Inflammatory macrophage (primary cell): ENCODE results near the gene ZBTB20.
"Not testable (repeated sequence)": the region's sequence is repeated elsewhere in the genome, so short reads cannot be mapped to it uniquely, and the experiment has no call there.

Source experiments
- DNase-seq, 2 donors: peaks; one replicate each; pipeline ENCODE4 v3.0.0-alpha.2; 2020 to 2022
- total RNA-seq, 18 experiments: gene quantifications; one replicate each; lab custom pipeline; 2026; ENCODE audit warnings: mixed read lengths in 6 of 18, inconsistent platforms in 2 of 18; lab: John Stamatoyannopoulos, UW

ZBTB20 gene
- total RNA-seq = 2.0 to 22.0 (median 6.5) reads per million in 18 experiments

DNA sequence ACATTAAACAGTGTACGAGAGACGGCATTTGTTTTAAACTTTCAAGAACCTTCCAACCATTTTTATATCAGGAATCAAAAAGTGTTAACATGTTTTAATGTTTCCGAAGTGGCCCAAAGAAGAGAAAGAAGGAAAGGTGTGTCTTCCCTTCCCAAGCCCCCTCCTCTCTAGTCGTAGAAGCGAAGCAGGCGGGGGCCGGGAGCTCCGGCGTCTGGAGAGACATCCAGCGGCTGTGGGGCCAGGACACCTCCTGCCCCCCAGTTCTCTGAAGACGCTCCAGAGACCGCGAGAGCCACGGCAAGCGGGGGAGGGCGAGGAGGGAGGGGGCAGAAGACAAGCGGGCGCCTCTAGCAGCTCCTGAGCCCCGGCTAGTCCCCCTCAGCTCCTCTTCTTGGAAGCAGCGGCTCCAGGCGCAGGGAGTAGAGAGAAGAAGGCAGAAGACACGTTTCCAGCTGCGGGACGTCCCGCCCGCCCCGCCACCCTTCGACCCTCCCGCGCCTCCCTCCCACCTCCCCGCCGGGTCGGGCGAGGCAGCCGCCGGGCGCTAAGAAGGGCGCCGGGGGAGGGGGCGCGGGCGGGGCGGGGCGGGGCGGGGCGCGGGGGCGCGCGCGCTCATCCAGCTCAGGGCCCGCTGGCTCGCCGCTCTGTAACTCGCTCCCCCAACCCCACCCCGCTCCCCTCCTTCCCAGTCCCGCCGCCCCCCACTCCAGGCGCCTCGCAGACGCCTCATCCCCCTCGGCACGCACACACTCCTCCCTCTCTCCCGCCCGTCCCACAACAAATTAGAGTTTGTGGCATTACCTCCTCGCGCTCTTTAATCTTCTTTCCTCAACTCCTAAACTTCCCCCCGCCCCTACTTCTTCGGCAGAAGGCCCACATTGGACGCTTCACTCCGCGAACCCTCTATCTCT is at the start of gene ZBTB20:
ZBTB20 (minus strand) TSS at position 871 of the 911 bp plus-strand sequence.
- DNase-seq = peak; percentile 43 to 58

DNA sequence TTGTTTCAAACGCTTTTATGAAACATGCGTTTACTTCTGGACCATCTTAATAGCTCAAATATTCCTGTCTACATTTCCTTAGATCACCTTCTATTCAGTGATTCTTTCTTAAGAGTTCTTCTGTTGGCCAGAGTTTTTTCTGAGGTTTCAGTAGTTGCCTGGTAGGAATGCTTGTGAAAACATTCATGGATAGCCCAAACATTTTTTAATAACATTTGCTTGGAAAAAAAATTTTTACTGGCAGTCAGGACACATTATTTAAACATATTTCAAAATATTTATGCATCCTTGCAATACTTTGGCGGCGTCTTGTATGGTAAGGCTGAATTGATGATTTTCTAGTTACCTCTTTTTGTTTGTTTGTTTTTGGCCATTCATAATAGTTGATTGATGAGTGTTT is 47.4 kb upstream of the ZBTB20 start:
- DNase-seq = no peak

DNA sequence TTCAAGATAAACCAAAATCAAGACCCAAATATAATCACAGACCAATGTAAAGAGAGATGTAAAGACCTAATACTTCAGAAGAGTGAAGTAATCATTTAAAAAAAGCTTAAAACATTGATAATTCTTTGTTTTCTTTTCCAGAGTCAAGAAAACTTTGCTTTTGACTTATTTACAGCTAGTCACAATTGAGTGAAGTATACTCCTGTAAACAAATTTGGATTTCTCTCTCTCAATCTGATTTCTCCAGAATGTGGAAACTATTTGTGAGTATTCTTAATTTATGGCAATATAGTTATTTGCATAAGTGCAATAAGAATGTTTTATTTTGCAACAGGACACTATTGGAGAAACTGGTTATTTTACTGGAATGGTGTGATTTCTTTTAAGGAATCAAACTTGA is 43.7 kb upstream of the ZBTB20 start:
- no peak for DNase-seq

DNA sequence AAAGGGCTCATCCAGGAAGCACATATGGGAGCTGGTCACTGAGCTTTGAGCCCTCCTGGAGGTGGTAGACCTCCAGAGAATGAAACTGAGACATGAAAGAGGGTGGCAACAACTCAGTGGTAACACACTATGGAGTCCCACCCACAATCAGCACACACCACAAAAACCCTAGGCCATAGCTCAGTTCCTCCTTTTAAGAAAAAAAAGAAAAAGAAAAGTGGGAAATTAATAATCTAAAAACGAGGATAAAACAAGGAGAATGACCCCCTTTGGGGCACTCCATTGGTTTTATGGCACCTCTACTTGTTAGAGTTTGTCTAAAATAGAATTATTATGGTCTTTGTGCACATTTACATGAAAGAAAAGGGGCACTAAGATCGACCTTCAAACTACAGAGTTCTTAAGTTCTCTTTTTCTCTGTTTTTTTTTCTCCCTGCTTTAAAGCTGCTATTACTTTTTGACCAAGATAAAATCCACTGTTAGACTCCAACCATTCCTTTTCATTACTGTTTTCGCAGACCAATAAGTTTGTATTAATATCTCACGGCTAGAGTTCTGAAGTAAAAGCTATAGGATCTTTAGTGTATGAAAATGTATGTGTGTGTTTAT is 40.2 kb upstream of the ZBTB20 start:
- peak in 1 of 2 donors; percentile 2 for DNase-seq

DNA sequence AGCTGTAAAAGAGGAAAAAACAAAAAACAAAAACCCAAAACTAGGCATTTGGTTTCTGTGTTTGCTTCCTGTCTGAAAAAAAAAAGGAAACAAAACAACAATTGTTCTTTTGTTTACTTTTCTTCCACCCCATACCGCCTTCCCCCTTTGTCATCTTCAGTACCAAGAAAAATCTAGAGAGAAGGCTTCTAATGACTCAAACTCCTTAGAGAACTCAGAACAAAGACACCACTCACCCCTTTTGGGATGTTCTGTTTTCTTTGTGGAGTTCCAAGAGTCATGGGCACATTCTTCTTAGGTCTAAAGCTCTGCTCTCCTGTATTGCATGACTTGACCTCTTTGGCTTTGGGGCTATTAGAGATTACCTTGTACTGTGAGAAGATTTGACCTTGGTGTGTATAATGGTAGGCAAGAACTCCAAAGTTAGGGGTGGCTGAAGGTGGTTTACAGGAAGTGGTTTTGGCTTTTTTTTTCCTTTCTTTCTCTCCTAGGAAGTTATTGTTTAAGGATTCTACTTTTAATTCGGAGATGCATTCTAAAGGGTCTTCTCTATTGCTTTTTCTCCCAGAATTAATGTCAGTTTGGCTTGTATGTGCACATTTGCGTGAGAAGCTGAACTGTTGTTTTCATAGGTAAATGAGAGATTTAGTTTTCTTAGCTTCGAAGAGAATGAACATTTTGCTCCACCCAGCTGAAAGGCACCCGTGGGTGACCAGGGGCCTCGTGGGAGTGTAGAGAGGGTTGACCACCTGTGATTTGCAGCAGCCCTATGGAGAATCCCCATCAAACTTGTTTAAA is 39.5 kb upstream of the ZBTB20 start:
- no peak for DNase-seq

DNA sequence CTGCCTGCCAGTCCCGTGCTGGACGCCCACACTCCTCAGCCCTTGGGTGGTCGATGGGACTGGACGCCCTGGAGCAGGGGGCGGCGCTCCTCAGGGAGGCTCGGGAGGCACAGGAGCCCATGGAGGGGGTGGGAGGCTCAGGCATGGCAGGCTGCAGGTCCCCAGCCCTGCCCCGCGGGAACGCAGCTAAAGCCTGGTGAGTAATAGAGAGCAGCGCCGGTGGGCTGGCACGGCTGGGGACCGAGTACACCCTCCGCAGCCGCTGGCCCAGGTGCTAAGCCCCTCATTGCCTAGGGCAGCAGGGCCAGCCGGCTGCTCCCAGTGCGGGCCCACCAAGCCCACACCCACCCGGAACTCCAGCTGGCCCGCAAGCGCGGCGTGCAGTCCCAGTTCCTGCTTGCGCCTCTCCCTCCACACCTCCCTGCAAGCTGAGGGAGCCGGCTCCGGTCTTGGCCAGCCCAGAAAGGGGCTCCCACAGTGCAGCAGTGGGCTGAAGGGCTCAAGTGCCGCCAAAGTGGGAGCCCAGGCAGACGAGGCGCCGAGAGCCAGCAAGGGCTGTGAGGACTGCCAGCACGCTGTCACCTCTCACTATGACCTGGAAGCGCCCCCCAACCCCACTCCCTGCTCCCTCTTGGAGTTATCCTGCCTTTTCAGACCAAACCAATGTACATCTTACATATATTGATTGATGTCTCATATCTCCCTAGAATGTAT is 37.9 kb upstream of the ZBTB20 start:
- not testable (repeated sequence) for DNase-seq

DNA sequence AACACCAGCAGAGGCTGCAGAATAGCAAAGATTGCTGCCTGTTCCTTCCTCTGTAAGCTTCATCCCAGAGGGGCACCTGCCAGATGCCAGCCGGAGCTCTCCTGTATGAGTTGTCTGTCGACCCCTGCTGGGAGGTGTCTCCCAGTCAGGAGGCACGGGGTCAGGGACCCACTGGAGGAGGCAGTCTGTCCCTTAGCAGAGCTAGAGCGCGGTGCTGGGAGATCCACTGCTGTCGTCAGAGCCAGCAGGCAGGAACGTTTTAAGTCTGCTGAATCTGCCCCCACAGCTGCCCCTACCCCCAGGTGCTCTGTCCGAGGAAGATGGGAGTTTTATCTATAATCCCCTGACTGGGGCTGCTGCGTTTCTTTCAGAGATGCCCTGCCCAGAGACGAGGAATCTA is 31.8 kb upstream of the ZBTB20 start:
- not testable (repeated sequence) for DNase-seq

DNA sequence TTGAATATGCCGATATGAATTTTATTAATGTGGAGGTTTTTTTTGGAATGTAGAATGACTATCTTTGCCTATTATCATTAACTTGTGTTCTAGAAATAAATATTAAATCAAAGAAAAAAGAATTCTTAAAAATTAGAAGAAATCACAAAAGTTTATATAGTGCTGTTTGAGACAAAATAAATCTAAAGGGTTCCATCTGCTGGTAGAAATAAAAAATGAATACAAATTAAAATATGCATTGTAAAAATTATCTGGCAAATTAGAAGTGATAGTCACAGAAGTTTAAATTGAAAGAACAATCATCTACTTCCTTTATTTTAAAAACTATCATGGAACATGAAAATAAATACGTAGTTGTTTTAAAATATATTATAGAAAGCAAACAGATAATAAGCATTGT is 22.7 kb upstream of the ZBTB20 start:
- DNase-seq = no peak

DNA sequence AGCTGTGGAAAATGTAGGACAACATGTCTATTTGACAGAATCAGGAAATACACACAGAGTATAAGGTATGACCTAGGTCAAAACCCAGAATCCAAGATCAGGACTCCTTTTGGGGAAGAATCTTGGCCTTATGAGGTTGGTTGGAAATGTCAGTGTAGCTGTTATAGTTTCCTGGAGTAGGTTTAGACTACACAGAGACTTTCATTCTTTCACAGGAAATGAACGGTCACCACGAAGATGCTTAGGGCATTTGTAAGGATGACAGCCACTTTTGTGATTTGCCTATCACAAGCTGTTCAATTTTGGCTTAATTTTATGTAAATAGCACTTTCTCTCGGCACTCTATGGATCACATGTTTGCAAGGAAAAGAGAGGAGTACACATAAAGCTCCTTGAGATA is 18.6 kb upstream of the ZBTB20 start:
- DNase-seq = no peak

DNA sequence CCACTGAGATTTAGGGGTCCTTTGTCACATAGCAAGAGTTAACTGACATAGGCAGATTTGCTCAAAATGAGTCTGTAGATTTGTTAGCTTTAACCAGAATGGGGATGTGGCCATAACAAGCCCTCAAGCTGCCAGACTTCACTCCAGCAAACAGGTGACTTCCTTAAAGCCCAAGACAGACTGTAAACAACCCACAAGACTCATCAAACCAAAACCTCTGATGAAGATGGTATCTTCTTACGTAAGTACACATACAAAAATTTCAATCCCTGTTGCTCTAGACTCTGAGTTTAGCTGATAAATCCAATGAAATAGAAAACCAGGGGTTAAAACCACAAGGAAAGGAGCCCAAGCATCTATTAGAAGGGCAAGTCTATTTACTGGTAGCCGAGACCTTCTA is 18.2 kb upstream of the ZBTB20 start:
- no peak for DNase-seq

DNA sequence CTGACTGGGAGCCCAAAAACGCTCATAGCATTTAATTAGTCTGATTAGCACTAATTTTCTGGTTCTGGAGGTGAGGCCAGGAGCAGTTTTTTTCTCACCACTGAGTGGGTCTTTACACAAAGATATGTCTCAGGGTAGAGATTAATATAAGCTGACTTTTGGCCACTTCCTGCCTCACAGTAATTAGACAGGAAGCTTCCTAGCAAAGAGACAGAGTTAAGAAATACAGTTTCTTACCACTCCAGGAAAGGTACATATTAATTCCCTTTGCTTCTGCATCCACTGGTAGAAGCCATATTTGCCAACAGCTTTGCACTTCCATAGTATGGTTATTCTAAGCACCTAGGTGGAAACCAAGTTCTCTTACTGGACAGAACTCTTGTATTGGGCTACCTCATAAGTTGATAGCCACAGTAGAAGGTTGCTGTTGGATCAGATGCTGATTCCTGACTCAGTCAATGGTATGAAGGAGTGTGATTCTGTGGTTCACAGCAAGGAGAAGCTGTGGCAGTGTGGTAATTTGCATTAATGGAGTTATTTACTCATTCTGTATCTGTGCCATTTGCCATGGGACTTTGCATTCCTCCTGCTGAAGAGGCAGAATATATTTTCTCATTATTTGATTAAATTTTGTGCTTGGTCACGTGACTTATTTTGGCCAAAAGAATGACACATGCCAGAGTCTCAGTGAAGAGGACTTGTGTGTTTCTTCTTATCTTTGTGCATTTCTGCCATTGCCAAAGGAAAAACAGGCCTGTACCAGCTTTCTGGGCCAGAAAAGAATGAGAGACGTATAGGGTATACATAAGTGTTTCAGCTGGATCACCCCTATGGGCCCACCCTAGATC is 17.5 kb upstream of the ZBTB20 start:
- DNase-seq = no peak

DNA sequence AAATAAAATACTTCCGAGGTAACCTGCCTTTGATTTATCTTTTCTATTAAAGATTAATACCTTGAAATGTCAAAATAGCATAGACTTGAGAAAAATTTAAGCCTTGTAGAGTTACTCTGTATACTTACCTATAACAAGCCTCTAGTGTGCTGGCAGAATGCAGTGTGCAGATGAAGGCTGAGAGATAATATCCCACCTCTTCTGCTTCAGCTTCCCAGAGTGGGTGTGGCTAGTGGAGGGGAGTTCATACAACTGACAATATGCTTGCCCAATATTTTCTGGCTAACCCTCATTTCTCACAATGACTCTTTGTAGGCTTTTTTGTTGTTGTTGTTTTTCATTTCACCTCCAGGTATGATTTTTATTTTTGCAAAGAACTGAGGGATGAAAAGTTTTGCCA is 15.7 kb upstream of the ZBTB20 start:
- no peak for DNase-seq

DNA sequence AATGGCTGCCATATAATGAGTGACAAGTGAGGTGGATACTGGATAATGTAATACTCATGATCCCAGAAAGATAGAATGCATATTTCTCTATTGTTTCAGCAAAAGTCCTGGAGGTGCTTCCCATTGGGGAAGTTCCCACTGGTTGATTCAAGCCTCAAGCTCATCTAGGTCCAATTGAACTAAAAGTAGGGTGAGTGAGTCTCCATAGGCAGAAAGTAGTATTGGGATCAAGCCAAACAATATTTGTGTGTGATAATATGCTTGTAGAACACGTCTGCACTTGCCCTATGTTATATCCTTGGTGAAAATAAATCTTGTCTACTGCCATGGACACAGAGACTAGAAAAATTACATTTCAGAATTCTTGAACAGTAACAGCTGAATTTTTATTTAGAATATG is 14.8 kb upstream of the ZBTB20 start:
- no peak for DNase-seq

DNA sequence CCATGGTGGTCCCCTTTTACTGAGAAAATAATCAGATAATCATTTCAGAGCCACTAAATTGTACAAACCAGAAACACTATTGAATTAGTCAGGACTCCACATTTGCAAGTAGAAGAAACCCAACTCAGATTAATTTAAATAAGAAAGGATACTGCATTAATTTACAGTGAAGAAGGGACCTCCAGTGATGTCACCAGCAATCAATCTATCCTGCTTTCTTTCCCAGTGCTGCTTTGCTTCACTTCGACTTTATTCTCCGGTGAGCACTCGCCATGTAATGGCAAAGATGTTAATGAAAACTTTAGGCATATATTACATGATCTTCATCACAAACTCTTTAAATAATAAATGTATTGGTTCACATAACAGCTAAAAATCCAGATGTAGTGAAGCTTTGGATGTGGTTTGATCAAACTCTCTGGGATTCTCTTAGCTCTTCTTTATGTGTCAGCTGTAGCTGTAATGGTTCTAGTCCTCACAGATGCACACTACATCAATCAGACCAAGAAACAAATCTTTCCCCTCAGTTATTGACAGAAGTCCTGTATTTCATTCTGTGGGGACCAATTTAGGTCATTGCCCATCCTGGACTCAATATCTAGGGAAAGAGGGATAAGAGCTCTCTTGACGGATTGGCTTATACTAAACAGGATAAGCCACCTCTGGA is 14.2 kb upstream of the ZBTB20 start:
- no peak for DNase-seq

DNA sequence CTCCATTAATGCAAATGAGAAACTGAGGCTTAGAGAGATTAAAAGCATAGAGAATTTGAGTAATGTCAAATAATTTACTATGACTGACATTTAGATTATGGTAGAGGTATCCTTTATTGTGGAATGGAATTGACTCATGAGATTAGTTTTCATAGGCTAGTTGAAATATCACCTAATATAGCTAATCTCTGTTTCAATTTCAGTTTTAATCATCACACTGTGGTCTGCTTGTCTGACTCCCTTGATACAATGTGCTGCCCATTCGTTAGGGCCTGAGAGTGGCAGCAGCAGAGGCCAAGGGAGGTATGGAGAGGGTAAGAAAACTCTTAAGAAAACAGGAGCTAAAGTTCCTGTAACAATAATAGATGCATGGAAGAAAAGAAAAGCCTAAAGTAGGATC is 13.2 kb upstream of the ZBTB20 start:
- no peak for DNase-seq

DNA sequence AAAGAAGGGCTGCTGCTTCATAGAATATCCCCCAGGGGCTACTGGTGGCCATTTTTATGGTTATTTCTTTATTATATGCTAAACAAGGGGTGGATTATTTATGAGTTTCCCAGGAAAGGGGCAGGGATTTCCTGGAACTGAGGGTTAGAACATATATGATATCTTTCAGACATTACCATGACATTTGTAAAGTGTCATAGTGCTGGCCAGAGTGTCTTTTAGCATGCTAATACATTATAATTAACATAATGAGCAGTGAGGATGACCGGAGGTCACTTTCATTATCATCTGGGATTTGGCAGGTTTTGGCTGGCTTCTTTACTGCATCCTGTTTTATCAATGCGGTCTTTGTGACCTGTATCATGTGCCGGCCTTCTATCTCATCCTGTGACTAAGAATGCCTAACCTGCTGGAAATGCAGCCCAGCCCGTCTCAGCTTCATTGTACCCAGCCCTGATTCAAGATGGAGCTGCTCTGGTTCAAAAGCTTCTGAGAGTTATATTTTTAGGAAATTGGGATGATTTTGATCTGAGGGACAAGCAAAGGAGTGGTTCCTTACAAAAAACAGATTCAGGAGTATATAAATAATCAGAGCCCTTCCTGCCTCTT is 9.1 kb upstream of the ZBTB20 start:
- no peak for DNase-seq

DNA sequence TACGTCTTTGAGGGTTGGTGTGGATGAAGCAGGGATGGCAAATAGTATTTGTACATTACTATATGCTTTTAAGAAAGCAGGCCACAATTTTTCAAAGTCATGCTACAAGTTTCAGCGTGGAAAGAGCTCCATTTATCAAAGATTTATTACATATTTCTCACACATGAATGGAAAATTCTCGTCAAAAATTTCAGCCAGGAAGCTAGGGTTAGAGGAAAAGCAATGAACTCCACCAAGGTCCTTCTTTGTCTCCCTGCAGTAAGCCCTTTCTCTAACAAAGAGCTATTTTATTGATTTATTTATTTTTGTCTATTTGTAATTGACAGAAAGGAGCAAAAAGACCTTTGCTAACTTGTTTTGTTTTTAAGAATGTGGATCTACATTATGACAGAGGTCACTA is 7.5 kb upstream of the ZBTB20 start:
- DNase-seq = no peak

DNA sequence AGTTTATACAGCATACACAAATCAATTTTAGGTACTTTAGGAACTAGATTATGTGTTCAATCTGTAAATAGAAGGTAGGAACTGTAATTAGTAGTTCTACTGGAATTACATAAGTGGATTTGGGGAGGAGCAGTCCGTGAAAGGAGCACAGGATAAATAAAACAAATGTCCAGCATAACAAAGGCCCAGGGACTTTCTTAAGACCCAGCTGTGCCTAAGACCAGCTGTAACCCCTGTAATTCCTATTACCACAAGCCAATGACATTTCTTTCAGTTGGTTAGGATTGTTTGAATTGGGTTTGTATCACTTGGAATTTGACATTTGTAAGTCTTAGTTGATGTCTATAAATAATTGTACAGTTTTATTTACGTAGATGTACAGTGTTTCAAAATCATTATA is 4.8 kb upstream of the ZBTB20 start:
- DNase-seq = no peak

DNA sequence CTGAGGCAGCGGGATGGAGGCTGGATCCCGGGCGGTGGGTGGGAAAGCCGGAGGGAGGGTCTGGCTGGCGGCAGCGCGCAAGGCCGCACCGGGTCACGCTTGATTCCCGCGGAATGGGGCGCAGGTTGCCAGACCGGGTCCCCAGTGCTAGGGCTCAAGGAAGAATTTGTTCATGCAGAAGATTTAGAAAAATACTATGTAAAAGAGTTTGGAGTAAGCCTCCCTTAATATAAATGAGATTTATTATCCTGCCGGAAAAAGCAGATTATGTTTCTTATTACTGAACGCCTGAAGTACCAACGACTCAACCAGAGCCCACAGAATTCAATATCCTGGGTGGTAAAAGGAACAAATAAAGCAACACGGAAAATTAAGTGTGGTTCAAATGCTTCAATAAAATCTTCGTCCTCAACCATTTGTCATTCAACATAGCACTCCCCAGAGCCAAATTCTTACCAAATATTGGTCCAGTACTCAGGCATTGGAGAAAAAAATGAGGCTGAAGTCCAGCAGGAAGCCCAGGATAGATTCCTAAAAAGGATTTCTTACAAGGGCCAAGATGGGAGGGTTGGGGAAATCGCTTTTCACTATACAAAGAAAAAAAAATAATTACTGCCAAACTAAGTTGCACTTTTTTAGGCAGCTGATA is 1.2 kb upstream of the ZBTB20 start:
- DNase-seq = no peak
